Activated CD4-positive, alpha-beta T cell treated with anti-CD3 and anti-CD28 coated beads, Interleukin-2, amount 10 ng/mL, durations not matched to agents 24 days and 14 days (primary cell): Measurements from ENCODE around the gene PROSER3. TPM values are rescaled to one million over a fixed set of nuclear protein-coding genes. Genes with fewer than 3 reads are reported as not detected.

Experiments
- DNase-seq: peaks from one replicate; pipeline ENCODE4 v3.0.0; 2022
- H3K27ac Mint-ChIP-seq: one replicate; pipeline ENCODE4 v1.8.0; 2022; ENCODE audit warnings: mild to moderate bottlenecking, mixed read lengths
- H3K27me3 Mint-ChIP-seq: one replicate; pipeline ENCODE4 v1.8.0; 2022; ENCODE audit warnings: mixed read lengths
- H3K36me3 Mint-ChIP-seq: one replicate; pipeline ENCODE4 v1.8.0; 2022; ENCODE audit warnings: low read depth, mild to moderate bottlenecking, mixed read lengths
- H3K4me1 Mint-ChIP-seq: one replicate; pipeline ENCODE4 v1.8.0; 2021; ENCODE audit warnings: mixed read lengths
- H3K4me3 Mint-ChIP-seq: one replicate; pipeline ENCODE4 v1.8.0; 2022; ENCODE audit warnings: mild to moderate bottlenecking, moderate library complexity, mixed read lengths
- H3K9me3 Mint-ChIP-seq: one replicate; pipeline ENCODE4 v1.8.0; 2021; ENCODE audit warnings: mixed read lengths
- intact Hi-C: fragments of 100-400 bp; cut with micrococcal nuclease; formaldehyde crosslinking; loops from one replicate; pipeline ENCODE4 v1.15.1; 2023
- total RNA-seq: library from RNA; stranded (reverse); gene quantifications from 2 replicates; pipeline ENCODE4 v1.2.3, GENCODE V29; 2022

Gene PROSER3
- total RNA-seq, 1 donor from 2014 or later: 43.6 TPM

- peaks cover 32% of the 10 kb centered on the region for H3K27me3 Mint-ChIP-seq
- DNase-seq: no peak
- H3K9me3 Mint-ChIP-seq: no peaks in the 10 kb centered on the region
- H3K36me3 Mint-ChIP-seq: no peaks in the 10 kb centered on the region
- intact Hi-C loops: no loop called here
- no peak overlapping the region for H3K27ac Mint-ChIP-seq
- no peak overlapping the region for H3K4me3 Mint-ChIP-seq
- peaks cover 4% of the 10 kb centered on the region for H3K4me1 Mint-ChIP-seq
Measured at GRCh38 chr19:35797663-35798062, 39.7 kb downstream of the PROSER3 start.

GRCh38 chr19:35801828-35802227 is 43.9 kb downstream of the PROSER3 start:
- Mint-ChIP-seq H3K4me1 (peaks cover 11% of the 10 kb centered on the region), H3K27me3 (peaks cover 16% of the 10 kb centered on the region), H3K9me3 (no peaks in the 10 kb centered on the region), H3K4me3 (no peak overlapping the region), H3K27ac (no peak overlapping the region), H3K36me3 (no peaks in the 10 kb centered on the region)
- intact Hi-C loops: no loop called here
- DNase-seq: no peak

- no peaks in the 10 kb centered on the region for H3K36me3 Mint-ChIP-seq
- no peaks in the 10 kb centered on the region for H3K9me3 Mint-ChIP-seq
- H3K27ac Mint-ChIP-seq: no peak overlapping the region
- H3K27me3 Mint-ChIP-seq: peaks cover 2% of the 10 kb centered on the region
- no peak for DNase-seq
- H3K4me1 Mint-ChIP-seq: peaks cover 8% of the 10 kb centered on the region
- H3K4me3 Mint-ChIP-seq: no peak overlapping the region
- intact Hi-C loops: no loop called here
Measured at GRCh38 chr19:35805526-35806102, 47.6 kb downstream of the PROSER3 start.

- DNase-seq: no peak
- H3K27me3 Mint-ChIP-seq: peaks cover 2% of the 10 kb centered on the region
- intact Hi-C loops: no loop called here
- no peaks in the 10 kb centered on the region for H3K9me3 Mint-ChIP-seq
- H3K27ac Mint-ChIP-seq: no peak overlapping the region
- H3K4me3 Mint-ChIP-seq: no peak overlapping the region
- H3K4me1 Mint-ChIP-seq: peaks cover 8% of the 10 kb centered on the region
- no peaks in the 10 kb centered on the region for H3K36me3 Mint-ChIP-seq
Measured at GRCh38 chr19:35806597-35806996, 48.6 kb downstream of the PROSER3 start.

- intact Hi-C loops: no loop called here
- Mint-ChIP-seq H3K9me3 (no peaks in the 10 kb centered on the region), H3K27me3 (peaks cover 2% of the 10 kb centered on the region), H3K27ac (no peak overlapping the region), H3K4me1 (peaks cover 8% of the 10 kb centered on the region), H3K4me3 (no peak overlapping the region), H3K36me3 (no peaks in the 10 kb centered on the region)
- no peak for DNase-seq
Measured at GRCh38 chr19:35807633-35808032, 49.7 kb downstream of the PROSER3 start.

- no peaks in the 10 kb centered on the region for H3K4me1 Mint-ChIP-seq
- no peaks in the 10 kb centered on the region for H3K9me3 Mint-ChIP-seq
- no peak for DNase-seq
- no peak overlapping the region for H3K27ac Mint-ChIP-seq
- intact Hi-C loops: no loop called here
- peaks cover 4% of the 10 kb centered on the region for H3K27me3 Mint-ChIP-seq
- H3K4me3 Mint-ChIP-seq: no peak overlapping the region
- H3K36me3 Mint-ChIP-seq: no peaks in the 10 kb centered on the region
Measured at GRCh38 chr19:35811317-35812219, 53.6 kb downstream of the PROSER3 start.

- no peaks in the 10 kb centered on the region for H3K9me3 Mint-ChIP-seq
Measured at GRCh38 chr19:35812220-35813042, 54.5 kb downstream of the PROSER3 start, which contains the start of gene PRODH2. Gene PRODH2 (minus strand): TSS chr19:35812845. CDS start chr19:35812805, 40 bp downstream.

GRCh38 chr19:35813043-35813890 is 55.3 kb downstream of the PROSER3 start:
- no peak for DNase-seq
- Mint-ChIP-seq H3K4me1 (no peaks in the 10 kb centered on the region), H3K4me3 (no peak overlapping the region), H3K27me3 (peaks cover 5% of the 10 kb centered on the region), H3K9me3 (no peaks in the 10 kb centered on the region), H3K36me3 (no peaks in the 10 kb centered on the region), H3K27ac (no peak overlapping the region)
- intact Hi-C loops: no loop called here

More at GRCh38 chr19:35812220-35813042, 54.5 kb downstream of the PROSER3 start, which contains the start of gene PRODH2:
- intact Hi-C loops: no loop called here
- Mint-ChIP-seq H3K27me3 (peaks cover 5% of the 10 kb centered on the region), H3K4me1 (no peaks in the 10 kb centered on the region), H3K27ac (no peak within 1 kb of the TSS), H3K4me3 (no peak within 1 kb of the TSS), H3K36me3 (no peaks in the 10 kb centered on the region)
- no peak for DNase-seq

GRCh38 chr19:35816262-35816661 is 58.3 kb downstream of the PROSER3 start:
- Mint-ChIP-seq H3K4me3 (no peak overlapping the region), H3K27ac (no peak overlapping the region), H3K4me1 (peaks cover 3% of the 10 kb centered on the region), H3K36me3 (no peaks in the 10 kb centered on the region), H3K9me3 (no peaks in the 10 kb centered on the region), H3K27me3 (peaks cover 6% of the 10 kb centered on the region)
- intact Hi-C loops: no loop called here
- DNase-seq: no peak

- Mint-ChIP-seq H3K27me3 (peaks cover 6% of the 10 kb centered on the region), H3K9me3 (no peaks in the 10 kb centered on the region), H3K36me3 (no peaks in the 10 kb centered on the region), H3K4me1 (peaks cover 3% of the 10 kb centered on the region), H3K4me3 (no peak overlapping the region), H3K27ac (no peak overlapping the region)
- no peak for DNase-seq
- intact Hi-C loops: no loop called here
Measured at GRCh38 chr19:35816846-35817245, 58.9 kb downstream of the PROSER3 start.

GRCh38 chr19:35818445-35818844 is 60.5 kb downstream of the PROSER3 start:
- Mint-ChIP-seq H3K4me1 (peaks cover 3% of the 10 kb centered on the region), H3K27ac (no peak overlapping the region), H3K4me3 (no peak overlapping the region), H3K9me3 (no peaks in the 10 kb centered on the region), H3K27me3 (peaks cover 6% of the 10 kb centered on the region), H3K36me3 (no peaks in the 10 kb centered on the region)
- intact Hi-C loops: no loop called here
- no peak for DNase-seq
